ENCODE data around the gene MUSTN1. TPM values are rescaled to one million over a fixed set of nuclear protein-coding genes. Genes with fewer than 3 reads are reported as not detected.

MUSTN1 gene
- total RNA-seq, 2 experiments from 2014 or later, result 0.57 TPM; not detected in 1

DNA sequence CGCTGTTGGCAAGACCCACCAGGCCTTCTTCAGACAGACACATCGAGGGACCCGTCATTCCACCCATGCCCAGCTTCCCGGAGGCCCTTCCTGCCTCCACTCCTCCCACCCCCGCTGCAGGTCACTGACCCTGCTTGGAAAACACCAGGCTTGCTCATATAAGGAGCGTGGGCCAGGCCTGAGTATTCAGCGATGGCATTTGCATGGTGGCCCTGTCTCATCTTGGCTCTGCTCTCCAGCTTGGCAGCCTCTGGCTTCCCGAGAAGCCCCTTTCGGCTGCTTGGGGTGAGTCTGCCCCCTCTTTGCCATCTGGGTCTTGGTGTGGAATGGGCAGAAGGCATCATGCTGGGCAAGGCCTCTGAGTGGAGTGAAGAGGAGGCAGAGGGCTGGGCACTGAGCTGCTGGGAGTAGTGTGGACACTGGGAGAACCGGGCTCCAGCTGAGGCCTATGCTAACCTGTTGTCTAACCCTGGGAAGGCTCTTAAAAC, 40.2 kb downstream of the MUSTN1 start, which contains the start of gene ITIH3:
Gene ITIH3 (plus strand): TSS at position 185 of the 488 bp plus-strand sequence. CDS start 8 bp downstream, at position 193.
- Mint-ChIP-seq H3K4me1 (ENCODE audit: low read depth) (no peaks in the 10 kb centered on the region), H3K36me3 (ENCODE audit: low read depth) (no peaks in the 10 kb centered on the region), H3K4me3 (no peak within 1 kb of the TSS), H3K9me3 (no peaks in the 10 kb centered on the region), H3K27me3 (ENCODE audit: low read depth) (no peaks in the 10 kb centered on the region), H3K27ac (no peak within 1 kb of the TSS)
- DNase-seq, result no peak
- CTCF ChIA-PET, result interaction anchor here (0.5 kb wide), 1 partner anchor 39 kb away, joined by 4 read pairs; no protein-coding TSS in a partner anchor
- intact Hi-C loops (cut with micrococcal nuclease), result no loop called here

DNA sequence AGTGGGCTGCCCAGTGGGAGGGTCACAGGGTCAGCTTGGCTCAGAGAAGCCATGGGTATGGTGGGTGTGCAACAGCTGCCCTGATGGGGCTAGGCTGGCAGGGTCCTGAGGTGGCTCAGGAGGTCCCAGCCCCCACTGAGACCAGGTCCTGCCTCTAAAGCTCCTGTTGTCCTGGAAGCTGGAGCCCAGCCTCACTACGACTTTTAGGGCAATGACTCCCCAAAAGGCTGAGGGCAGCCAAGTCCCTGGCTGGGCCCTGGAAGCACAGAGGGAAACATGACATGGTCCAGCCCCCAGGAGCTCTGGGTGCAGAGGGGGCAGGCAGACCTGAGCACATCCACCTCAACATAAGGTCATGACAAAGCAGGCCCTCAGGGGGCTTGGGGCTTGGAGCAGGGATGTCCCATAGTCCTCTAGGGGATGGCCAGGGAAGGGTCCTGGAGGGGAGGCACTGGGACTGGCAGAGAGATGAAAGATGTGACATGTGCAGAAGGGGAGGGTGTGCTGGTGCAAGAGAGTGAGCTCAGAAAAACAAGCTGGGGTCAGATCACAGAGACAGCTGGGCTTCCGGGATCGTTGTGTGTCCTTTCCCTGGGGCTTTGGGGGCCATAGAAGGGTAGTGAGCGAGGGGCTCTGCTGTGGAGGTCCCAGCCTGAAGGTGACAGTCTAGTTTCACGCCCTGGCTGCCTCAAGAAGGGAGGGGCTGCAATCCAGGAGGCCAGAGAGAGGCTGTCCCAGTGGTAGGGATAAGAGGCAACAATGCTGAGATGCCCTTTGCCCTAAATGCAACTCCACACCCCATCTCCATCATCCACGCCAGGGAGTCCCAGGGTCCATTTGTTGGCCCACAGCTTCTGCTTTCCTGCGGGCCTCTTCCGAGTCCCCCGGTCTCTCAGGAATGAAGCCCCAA, 40.9 kb downstream of the MUSTN1 start:
- CTCF ChIA-PET, result interaction anchor here (0.5 to 0.7 kb wide), 2 partner anchors 39 to 382 kb away, joined by 3 to 4 read pairs; no protein-coding TSS in a partner anchor
- intact Hi-C loops (cut with micrococcal nuclease), result no loop called here

DNA sequence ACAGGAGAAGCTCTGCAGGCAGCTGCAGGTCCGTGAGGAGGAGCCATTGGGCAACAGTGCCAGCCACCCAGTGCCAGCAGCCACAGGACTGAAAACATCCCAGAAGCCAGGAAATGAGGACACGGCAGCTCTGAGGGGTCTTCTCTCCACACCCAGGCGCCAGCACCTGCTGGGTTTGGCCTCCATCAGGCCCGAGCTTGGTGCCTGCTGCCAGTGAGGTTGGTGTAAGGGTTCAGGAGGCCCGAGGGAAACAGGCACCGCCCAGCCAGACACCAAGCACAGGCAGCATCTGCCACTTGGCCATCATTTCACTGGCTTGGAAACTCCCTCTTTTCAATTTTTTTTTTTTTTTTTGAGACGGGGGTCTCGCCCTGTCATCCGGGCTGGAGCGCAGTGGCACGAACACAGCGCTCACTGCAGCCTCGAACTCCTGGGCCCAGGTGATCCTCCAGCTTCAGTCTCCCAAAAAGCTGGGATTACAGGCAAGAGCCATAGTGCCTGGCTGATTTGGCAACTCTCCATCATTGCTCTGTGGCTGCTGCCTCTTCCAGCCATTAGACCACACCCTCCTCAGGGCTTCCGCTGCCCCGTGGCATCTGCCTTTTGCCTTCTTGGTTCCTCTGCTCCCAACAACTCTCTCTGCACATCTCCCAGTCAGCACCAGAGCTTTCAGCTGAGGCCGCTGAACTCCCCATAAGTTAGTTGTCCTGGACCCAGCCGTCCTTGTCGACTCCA, 41.7 kb downstream of the MUSTN1 start:
- H3K36me3 Mint-ChIP-seq (ENCODE audit: low read depth), result no peaks in the 10 kb centered on the region
- H3K4me3 Mint-ChIP-seq, result no peak overlapping the region
- H3K27me3 Mint-ChIP-seq (ENCODE audit: low read depth), result no peaks in the 10 kb centered on the region
- no peak overlapping the region for H3K27ac Mint-ChIP-seq
- intact Hi-C loops (cut with micrococcal nuclease), result no loop called here
- H3K9me3 Mint-ChIP-seq, result no peaks in the 10 kb centered on the region
- no peak for DNase-seq
- H3K4me1 Mint-ChIP-seq (ENCODE audit: low read depth), result no peaks in the 10 kb centered on the region
- CTCF ChIA-PET, result interaction anchor here (0.7 kb wide), 1 partner anchor 381 kb away, joined by 3 read pairs; no protein-coding TSS in a partner anchor

More for the DNA sequence above, 40.9 kb downstream of the MUSTN1 start:
- no peak overlapping the region for H3K4me3 Mint-ChIP-seq
- H3K9me3 Mint-ChIP-seq, result no peaks in the 10 kb centered on the region
- no peak overlapping the region for H3K27ac Mint-ChIP-seq
- DNase-seq, result no peak
- H3K4me1 Mint-ChIP-seq (ENCODE audit: low read depth), result no peaks in the 10 kb centered on the region
- H3K27me3 Mint-ChIP-seq (ENCODE audit: low read depth), result no peaks in the 10 kb centered on the region
- no peaks in the 10 kb centered on the region for H3K36me3 Mint-ChIP-seq (ENCODE audit: low read depth)

DNA sequence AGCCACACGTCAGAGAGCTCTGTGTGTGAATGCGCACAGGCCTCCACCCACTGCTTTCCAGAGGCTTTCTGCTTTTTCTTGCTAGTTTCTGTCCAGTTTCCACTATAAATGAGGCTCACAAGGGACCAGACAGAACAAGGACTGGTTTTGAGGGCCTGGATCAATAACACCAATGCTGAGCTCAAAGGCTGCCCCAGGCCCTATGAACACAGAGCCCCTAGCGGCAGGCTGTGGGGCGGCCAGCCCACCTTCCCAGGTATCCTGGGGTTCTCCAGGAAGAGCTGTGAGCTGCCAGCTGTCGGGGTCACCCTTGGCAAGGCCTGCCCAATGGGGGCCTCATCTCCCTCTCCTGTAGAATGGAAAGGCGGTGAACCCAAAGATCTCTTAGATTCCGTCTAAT, 42.4 kb downstream of the MUSTN1 start:
- H3K27ac Mint-ChIP-seq, result no peak overlapping the region
- intact Hi-C loops (cut with micrococcal nuclease), result no loop called here
- DNase-seq, result no peak
- H3K4me3 Mint-ChIP-seq, result no peak overlapping the region
- no peaks in the 10 kb centered on the region for H3K27me3 Mint-ChIP-seq (ENCODE audit: low read depth)
- no peaks in the 10 kb centered on the region for H3K4me1 Mint-ChIP-seq (ENCODE audit: low read depth)
- H3K9me3 Mint-ChIP-seq, result no peaks in the 10 kb centered on the region
- CTCF ChIA-PET, result no interaction called here
- no peaks in the 10 kb centered on the region for H3K36me3 Mint-ChIP-seq (ENCODE audit: low read depth)

DNA sequence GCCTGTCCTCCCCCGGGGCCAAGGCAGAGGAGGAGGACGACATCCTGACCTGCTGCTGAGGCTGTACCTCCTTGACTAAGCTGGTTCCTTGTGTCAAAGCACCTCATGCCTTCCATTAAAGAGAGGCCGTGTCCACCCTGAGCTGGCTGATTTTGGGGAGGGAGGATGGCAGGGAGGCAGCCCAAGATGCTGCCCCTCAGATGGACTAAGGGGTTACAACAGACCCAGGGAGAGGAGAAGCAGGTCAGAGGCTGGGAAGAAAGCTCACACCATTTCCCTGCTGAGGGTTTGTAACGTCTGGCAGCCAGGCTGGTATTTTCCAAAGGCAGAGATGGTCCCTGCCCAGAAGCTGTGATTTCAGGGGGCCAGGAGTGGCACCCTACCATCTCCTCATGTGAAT, 42.9 kb downstream of the MUSTN1 start:
- CTCF ChIA-PET, result no interaction called here
- no peak overlapping the region for H3K27ac Mint-ChIP-seq
- intact Hi-C loops (cut with micrococcal nuclease), result no loop called here
- no peak overlapping the region for H3K4me3 Mint-ChIP-seq
- H3K4me1 Mint-ChIP-seq (ENCODE audit: low read depth), result no peaks in the 10 kb centered on the region
- H3K27me3 Mint-ChIP-seq (ENCODE audit: low read depth), result no peaks in the 10 kb centered on the region
- H3K9me3 Mint-ChIP-seq, result no peaks in the 10 kb centered on the region
- no peaks in the 10 kb centered on the region for H3K36me3 Mint-ChIP-seq (ENCODE audit: low read depth)
- DNase-seq, result no peak

DNA sequence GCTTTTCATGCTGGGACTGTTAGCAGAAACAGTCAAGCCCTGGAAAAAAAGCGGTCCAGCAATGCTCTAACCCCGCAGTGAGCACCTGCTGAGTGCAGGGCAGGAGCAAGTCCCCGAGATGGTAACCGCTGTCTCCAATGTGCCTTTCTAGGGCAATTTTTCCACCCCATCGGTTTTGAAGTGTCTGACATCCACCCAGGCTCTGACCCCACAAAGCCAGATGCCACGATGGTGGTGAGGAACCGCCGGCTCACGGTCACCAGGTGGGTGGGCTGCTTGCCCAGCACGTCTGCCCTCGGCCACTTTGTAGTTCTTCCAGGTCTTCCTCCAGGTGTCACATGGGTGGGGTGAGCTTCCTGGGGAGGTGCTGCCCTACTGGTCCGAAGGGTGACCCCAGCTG, 43.5 kb downstream of the MUSTN1 start:
- Mint-ChIP-seq H3K27ac (no peak overlapping the region), H3K9me3 (no peaks in the 10 kb centered on the region), H3K36me3 (ENCODE audit: low read depth) (no peaks in the 10 kb centered on the region), H3K4me3 (no peak overlapping the region), H3K4me1 (ENCODE audit: low read depth) (no peaks in the 10 kb centered on the region), H3K27me3 (ENCODE audit: low read depth) (no peaks in the 10 kb centered on the region)
- CTCF ChIA-PET, result no interaction called here
- intact Hi-C loops (cut with micrococcal nuclease), result no loop called here
- no peak for DNase-seq

DNA sequence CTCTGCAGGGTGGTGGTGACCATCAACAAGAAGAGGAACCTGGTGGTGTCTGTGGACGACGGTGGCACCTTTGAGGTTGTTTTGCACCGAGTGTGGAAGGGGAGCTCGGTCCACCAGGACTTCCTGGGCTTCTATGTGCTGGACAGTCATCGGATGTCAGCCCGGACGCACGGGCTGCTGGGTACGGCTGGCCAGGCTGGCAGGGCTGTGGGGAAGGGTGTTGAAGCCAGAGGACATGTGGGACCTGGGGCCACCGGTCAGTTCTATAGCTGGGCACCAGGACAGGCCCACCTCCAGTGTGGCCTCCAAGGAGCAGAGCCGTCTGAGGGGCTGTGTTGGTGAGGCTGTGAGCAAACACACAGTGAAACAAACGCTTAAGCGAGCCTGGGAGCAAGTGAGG, 44.1 kb downstream of the MUSTN1 start:
- no peak for DNase-seq
- Mint-ChIP-seq H3K9me3 (no peaks in the 10 kb centered on the region), H3K4me1 (ENCODE audit: low read depth) (no peaks in the 10 kb centered on the region), H3K4me3 (no peak overlapping the region), H3K27me3 (ENCODE audit: low read depth) (no peaks in the 10 kb centered on the region), H3K36me3 (ENCODE audit: low read depth) (no peaks in the 10 kb centered on the region), H3K27ac (no peak overlapping the region)
- intact Hi-C loops (cut with micrococcal nuclease), result no loop called here
- CTCF ChIA-PET, result no interaction called here

DNA sequence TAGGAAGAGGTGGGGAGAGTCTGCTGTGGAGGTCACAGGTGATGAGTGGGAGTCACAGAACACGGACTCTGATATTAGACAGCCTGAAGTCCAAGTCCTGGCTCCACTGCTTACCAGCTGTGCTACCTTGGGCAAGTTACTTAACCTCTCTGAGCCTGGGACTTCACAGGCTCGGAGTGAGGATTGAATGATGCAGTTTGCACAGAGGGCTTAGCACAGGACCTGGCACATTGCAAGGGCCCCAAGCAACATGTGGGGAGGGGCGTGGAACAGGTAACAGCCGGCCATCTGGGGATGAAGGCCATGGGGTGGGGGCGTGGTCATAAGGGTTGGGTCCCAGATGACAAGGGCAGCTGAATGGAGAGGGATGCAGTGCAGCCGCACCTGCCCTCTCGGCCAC, 44.5 kb downstream of the MUSTN1 start:
- intact Hi-C loops (cut with micrococcal nuclease), result no loop called here
- H3K27ac Mint-ChIP-seq, result no peak overlapping the region
- H3K4me1 Mint-ChIP-seq (ENCODE audit: low read depth), result no peaks in the 10 kb centered on the region
- H3K4me3 Mint-ChIP-seq, result no peak overlapping the region
- H3K36me3 Mint-ChIP-seq (ENCODE audit: low read depth), result no peaks in the 10 kb centered on the region
- CTCF ChIA-PET, result no interaction called here
- no peaks in the 10 kb centered on the region for H3K9me3 Mint-ChIP-seq
- no peaks in the 10 kb centered on the region for H3K27me3 Mint-ChIP-seq (ENCODE audit: low read depth)
- no peak for DNase-seq

DNA sequence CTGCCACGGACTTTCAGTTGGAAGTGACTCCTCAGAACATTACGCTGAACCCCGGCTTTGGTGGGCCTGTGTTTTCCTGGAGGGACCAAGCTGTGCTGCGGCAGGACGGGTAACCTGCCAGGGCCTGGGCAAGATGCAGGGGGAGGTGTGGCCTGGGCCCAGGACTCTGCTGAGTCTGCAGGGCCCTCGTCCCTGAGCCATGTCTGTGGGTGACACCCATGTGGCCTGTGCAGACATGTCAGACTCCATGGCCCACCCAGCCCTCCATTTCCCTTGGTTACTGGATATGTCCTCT, 45.1 kb downstream of the MUSTN1 start:
- no peaks in the 10 kb centered on the region for H3K36me3 Mint-ChIP-seq (ENCODE audit: low read depth)
- no peak overlapping the region for H3K4me3 Mint-ChIP-seq
- no peaks in the 10 kb centered on the region for H3K4me1 Mint-ChIP-seq (ENCODE audit: low read depth)
- H3K27me3 Mint-ChIP-seq (ENCODE audit: low read depth), result no peaks in the 10 kb centered on the region
- CTCF ChIA-PET, result no interaction called here
- intact Hi-C loops (cut with micrococcal nuclease), result no loop called here
- DNase-seq, result no peak
- no peaks in the 10 kb centered on the region for H3K9me3 Mint-ChIP-seq
- no peak overlapping the region for H3K27ac Mint-ChIP-seq

DNA sequence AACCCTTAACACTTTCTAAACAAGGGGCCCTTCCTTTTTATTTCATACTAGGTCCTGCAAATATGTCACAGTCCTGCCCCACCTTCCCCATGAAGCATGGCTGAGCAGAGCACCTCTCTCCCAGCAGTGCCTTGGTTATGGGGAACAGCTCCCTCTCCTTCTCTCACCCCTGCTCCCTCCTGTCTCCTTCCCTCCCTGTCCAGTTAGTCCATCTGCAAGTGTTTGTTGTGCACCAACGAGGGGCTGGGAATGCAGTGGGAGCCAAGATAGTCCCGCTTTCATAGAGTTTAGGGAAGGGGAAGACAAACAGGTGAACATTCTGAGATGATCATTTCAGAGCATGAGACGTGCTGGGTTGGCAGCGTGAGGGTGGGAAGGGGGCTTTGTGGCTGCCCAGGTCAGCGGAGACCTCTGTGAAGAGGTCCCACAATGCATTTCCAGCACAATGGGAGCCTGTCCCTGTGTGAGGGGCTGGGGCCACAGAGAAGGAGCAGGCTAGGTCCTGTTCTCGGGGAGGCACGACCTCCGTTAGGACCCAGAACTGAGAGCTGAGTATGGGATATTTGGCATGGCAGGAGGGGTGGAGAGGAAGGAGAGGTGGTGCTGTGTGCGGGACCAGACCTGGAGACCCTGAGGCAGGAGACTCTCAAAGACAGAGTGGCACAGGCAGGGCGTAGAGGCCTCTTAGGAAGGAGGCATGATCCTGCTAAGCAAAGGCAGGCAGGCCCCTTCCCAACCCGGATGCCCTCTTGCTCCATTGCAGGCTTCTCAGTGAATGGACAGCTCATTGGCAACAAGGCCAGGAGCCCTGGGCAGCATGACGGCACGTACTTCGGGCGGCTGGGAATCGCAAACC, 45.7 kb downstream of the MUSTN1 start:
- no peak for DNase-seq
- CTCF ChIA-PET, result no interaction called here
- Mint-ChIP-seq H3K9me3 (no peaks in the 10 kb centered on the region), H3K36me3 (ENCODE audit: low read depth) (no peaks in the 10 kb centered on the region), H3K27ac (no peak overlapping the region), H3K4me1 (ENCODE audit: low read depth) (no peaks in the 10 kb centered on the region), H3K27me3 (ENCODE audit: low read depth) (no peaks in the 10 kb centered on the region), H3K4me3 (no peak overlapping the region)
- intact Hi-C loops (cut with micrococcal nuclease), result no loop called here

DNA sequence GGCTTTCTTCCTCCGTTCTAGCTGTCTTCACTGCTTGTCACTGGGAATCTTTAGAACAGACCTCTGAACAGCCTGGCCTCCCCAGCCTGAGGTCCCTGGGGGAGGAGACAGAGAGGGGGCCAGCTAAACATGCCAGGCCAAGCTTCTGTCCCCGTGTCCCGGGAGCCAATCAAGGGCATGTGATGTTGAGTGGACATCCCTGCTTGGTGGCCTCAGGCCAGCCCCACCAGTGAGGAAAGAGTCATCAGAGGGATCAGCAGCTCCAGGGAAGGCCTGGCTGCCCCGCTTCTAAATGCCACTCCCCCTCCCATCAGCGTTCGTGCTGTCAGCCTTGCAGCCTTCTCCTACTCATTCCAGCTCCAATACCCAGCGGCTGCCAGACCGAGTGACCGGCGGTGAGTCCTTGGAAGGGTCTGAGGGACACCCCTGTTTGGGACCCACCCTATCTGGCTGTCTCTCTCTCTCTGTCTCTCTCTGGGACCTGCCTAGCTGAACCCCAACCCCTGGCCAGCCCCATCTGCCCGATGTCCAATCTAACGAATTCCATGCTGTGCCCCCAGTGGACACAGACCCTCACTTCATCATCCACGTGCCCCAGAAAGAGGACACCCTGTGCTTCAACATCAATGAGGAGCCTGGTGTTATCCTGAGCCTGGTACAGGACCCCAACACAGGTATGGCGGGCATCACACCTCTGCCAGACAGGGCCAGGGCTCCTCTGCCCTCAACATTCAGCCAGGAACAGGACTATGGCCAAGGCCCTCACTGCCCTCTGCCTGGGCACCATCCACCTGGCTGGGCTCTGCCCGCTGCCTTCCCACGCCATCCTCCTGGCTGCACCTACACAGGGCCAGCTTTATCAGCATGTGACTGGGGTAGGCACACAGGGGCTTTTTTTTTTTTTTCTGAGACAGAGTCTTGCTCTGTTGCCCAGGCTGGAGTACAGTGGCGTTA, 46.9 kb downstream of the MUSTN1 start:
- no peak overlapping the region for H3K27ac Mint-ChIP-seq
- no peaks in the 10 kb centered on the region for H3K4me1 Mint-ChIP-seq (ENCODE audit: low read depth)
- CTCF ChIA-PET, result interaction anchor here (0.6 to 0.7 kb wide), 2 partner anchors 222 to 291 kb away, joined by 3 read pairs; no protein-coding TSS in a partner anchor
- H3K4me3 Mint-ChIP-seq, result no peak overlapping the region
- DNase-seq, result no peak
- H3K27me3 Mint-ChIP-seq (ENCODE audit: low read depth), result no peaks in the 10 kb centered on the region
- no peaks in the 10 kb centered on the region for H3K36me3 Mint-ChIP-seq (ENCODE audit: low read depth)
- intact Hi-C loops (cut with micrococcal nuclease), result no loop called here
- no peaks in the 10 kb centered on the region for H3K9me3 Mint-ChIP-seq

All from activated naive CD4-positive, alpha-beta T cell treated with anti-CD3 and anti-CD28 coated beads for 36 hours (primary cell).